H1 (cell line): Measurements from ENCODE around the gene UBR3. TPM values are rescaled to one million over a fixed set of nuclear protein-coding genes. Genes with fewer than 3 reads are reported as not detected.
"Not testable (repeated sequence)": the region's sequence is repeated elsewhere in the genome, so short reads cannot be mapped to it uniquely, and the experiment has no call there.

Source experiments
- CTCF ChIA-PET: fragments of 300-600 bp; sonication (Branson Sonifier 250); formaldehyde crosslinking; loops from one replicate; lab custom pipeline; 2021; ENCODE audit not compliant: partially characterized antibody; lab: Charles Lee
- POLR2A ChIA-PET: fragments of 300-600 bp; sonication (Branson Sonifier 250); formaldehyde crosslinking; loops from one replicate; lab custom pipeline; 2021; ENCODE audit warnings: inconsistent platforms; ENCODE audit not compliant: partially characterized antibody; lab: Charles Lee
- DNase-seq, 2 experiments: peaks; one replicate each; pipeline versions ENCODE4 v3.0.0 to v3.0.0-alpha.2; 2010 to 2022; ENCODE audit warnings: low spot score in 2 of 2, low read depth in 1 of 2, mixed read lengths in 1 of 2
- FAIRE-seq: peaks from 2 replicates; lab custom pipeline; 2011; peaks lifted over from hg19 to GRCh38; lab: Jason Lieb, UNC
- H2AFZ ChIP-seq: 2 replicates; pipeline ENCODE4 v1.8.1; 2012; ENCODE audit warnings: low read length, inconsistent platforms
- H2AK5ac ChIP-seq: 2 replicates; pipeline ENCODE4 v1.6.1; 2013; ENCODE audit warnings: low read depth, low read length
- H2BK120ac ChIP-seq: replicated peaks from 2 replicates; pipeline ENCODE3; 2013; ENCODE audit warnings: low read depth, low read length, inconsistent platforms
- H2BK12ac ChIP-seq: 2 replicates; pipeline ENCODE4 v1.6.1; 2013; ENCODE audit warnings: low read depth, low read length
- H2BK15ac ChIP-seq: 2 replicates; pipeline ENCODE4 v1.6.1; 2013; ENCODE audit warnings: low read length
- H2BK20ac ChIP-seq: 2 replicates; pipeline ENCODE4 v1.6.1; 2013; ENCODE audit warnings: low read length
- H2BK5ac ChIP-seq: 2 replicates; pipeline ENCODE4 v1.6.1; 2013; ENCODE audit warnings: low read depth, low read length
- H3K14ac ChIP-seq: 2 replicates; pipeline ENCODE4 v1.6.1; 2013; ENCODE audit warnings: inconsistent platforms; ENCODE audit not compliant: insufficient read length
- H3K18ac ChIP-seq: 2 replicates; pipeline ENCODE4 v1.6.1; 2013; ENCODE audit warnings: low read length; ENCODE audit errors: extremely low read depth
- H3K23ac ChIP-seq: 2 replicates; pipeline ENCODE4 v1.6.1; 2013; ENCODE audit warnings: inconsistent platforms; ENCODE audit not compliant: insufficient read length
- H3K23me2 ChIP-seq: 2 replicates; pipeline ENCODE4 v1.6.1; 2013; ENCODE audit warnings: low read depth, low read length
- H3K27ac ChIP-seq: 2 replicates; pipeline ENCODE4 v1.6.1; 2011; ENCODE audit warnings: low read depth, low read length, inconsistent platforms
- H3K27me3 ChIP-seq, 4 experiments: replicated peaks in 1 of 4; 1 replicate in 1 of 4; 2 replicates in 3 of 4; pipeline versions ENCODE4 v1.6.1 to v1.8.1; 2011 to 2013; ENCODE audit warnings: low read length in 3 of 4, mild to moderate bottlenecking in 3 of 4, inconsistent platforms in 2 of 4, mixed read lengths in 2 of 4, moderate library complexity in 1 of 4; ENCODE audit not compliant: control insufficient read depth in 3 of 4, insufficient read depth in 3 of 4; ENCODE audit errors: extremely low read depth in 1 of 4
- H3K36me3 ChIP-seq, 4 experiments: 2 replicates each; pipeline versions ENCODE4 v1.6.1 to v1.8.1; 2011 to 2013; ENCODE audit warnings: mild to moderate bottlenecking in 4 of 4, low read length in 3 of 4, moderate library complexity in 2 of 4, control low read depth in 1 of 4, inconsistent platforms in 1 of 4; ENCODE audit not compliant: insufficient read depth in 4 of 4, control insufficient read depth in 2 of 4
- H3K4ac ChIP-seq: replicated peaks from 2 replicates; pipeline ENCODE3; 2013; ENCODE audit warnings: low read length, low read depth, mixed read lengths, inconsistent platforms; ENCODE audit not compliant: insufficient read length
- H3K4me1 ChIP-seq, 4 experiments: replicated peaks in 1 of 4; 1 replicate in 1 of 4; 2 replicates in 3 of 4; pipeline versions ENCODE4 v1.6.1 to v1.8.1; 2011 to 2013; ENCODE audit warnings: low read length in 3 of 4, inconsistent platforms in 2 of 4, mixed read lengths in 1 of 4; ENCODE audit not compliant: insufficient read depth in 4 of 4, control insufficient read depth in 3 of 4
- H3K4me2 ChIP-seq, 2 experiments: 2 replicates each; pipeline versions ENCODE4 v1.6.1 to v1.8.1; 2011 to 2013; ENCODE audit warnings: low read depth in 2 of 2, low read length in 2 of 2, control low read depth in 1 of 2, inconsistent platforms in 1 of 2, mild to moderate bottlenecking in 1 of 2; ENCODE audit not compliant: insufficient read depth in 1 of 2
- H3K4me3 ChIP-seq, 4 experiments: fragments of 200-600, 300-600 bp in 1 of 4; sonication (generic), shearing (Covaris generic), sonication (Bioruptor Twin) in 1 of 4; 2 replicates each; pipeline versions ENCODE4 v1.5.1 to v1.8.1; 2011 to 2016; ENCODE audit warnings: low read length in 4 of 4, low read depth in 3 of 4, control low read depth in 2 of 4, inconsistent platforms in 2 of 4, mild to moderate bottlenecking in 2 of 4, mixed read lengths in 1 of 4, moderate library complexity in 1 of 4; ENCODE audit not compliant: insufficient read depth in 2 of 4; ENCODE audit errors: extremely low read depth in 1 of 4
- H3K56ac ChIP-seq: replicated peaks from 2 replicates; pipeline ENCODE3; 2013; ENCODE audit warnings: low read depth, mild to moderate bottlenecking, mixed read lengths, low read length, inconsistent platforms; ENCODE audit not compliant: insufficient read length
- H3K79me1 ChIP-seq: 2 replicates; pipeline ENCODE4 v1.6.1; 2013; ENCODE audit warnings: low read depth, low read length, control low read depth
- H3K79me2 ChIP-seq, 2 experiments: 2 replicates each; pipeline versions ENCODE4 v1.6.1 to v1.8.1; 2012 to 2013; ENCODE audit warnings: low read length in 2 of 2, mild to moderate bottlenecking in 2 of 2, inconsistent platforms in 1 of 2; ENCODE audit not compliant: insufficient read depth in 2 of 2, control insufficient read depth in 1 of 2
- H3K9ac ChIP-seq, 4 experiments: replicated peaks in 1 of 4; 1 replicate in 1 of 4; 2 replicates in 3 of 4; pipeline versions ENCODE4 v1.6.1 to v1.8.1; 2011 to 2013; ENCODE audit warnings: low read depth in 3 of 4, low read length in 3 of 4, control low read depth in 2 of 4, mild to moderate bottlenecking in 2 of 4, moderate library complexity in 2 of 4, inconsistent platforms in 1 of 4; ENCODE audit errors: extremely low read depth in 1 of 4
- H3K9me3 ChIP-seq, 2 experiments: 2 replicates each; pipeline versions ENCODE4 v1.6.1 to v1.8.1; 2012 to 2013; ENCODE audit warnings: mild to moderate bottlenecking in 2 of 2, moderate library complexity in 2 of 2, control low read depth in 1 of 2, inconsistent platforms in 1 of 2, low read depth in 1 of 2, low read length in 1 of 2, mixed read lengths in 1 of 2; ENCODE audit not compliant: insufficient read depth in 2 of 2
- H4K20me1 ChIP-seq, 2 experiments: replicated peaks in 1 of 2; 2 replicates each; pipeline versions ENCODE3 to v1.8.1; 2011 to 2013; ENCODE audit warnings: inconsistent platforms in 2 of 2, low read length in 2 of 2, mild to moderate bottlenecking in 1 of 2; ENCODE audit not compliant: insufficient read depth in 2 of 2, control insufficient read depth in 1 of 2
- H4K5ac ChIP-seq: 2 replicates; pipeline ENCODE4 v1.6.1; 2013; ENCODE audit warnings: low read length, low read depth, mixed read lengths, inconsistent platforms; ENCODE audit not compliant: insufficient read length
- H4K8ac ChIP-seq: 2 replicates; pipeline ENCODE4 v1.8.0; 2013; ENCODE audit warnings: mild to moderate bottlenecking, moderate library complexity, low read length, inconsistent platforms; ENCODE audit not compliant: insufficient read depth; ENCODE audit errors: extremely low read depth
- H4K91ac ChIP-seq: replicated peaks from 2 replicates; pipeline ENCODE3; 2013; ENCODE audit warnings: low read length, mixed read lengths, inconsistent platforms; ENCODE audit not compliant: insufficient read length
- ATF3 ChIP-seq: IDR thresholded peaks from 2 replicates; pipeline ENCODE4 v1.6.1; 2011; ENCODE audit warnings: low read depth, mild to moderate bottlenecking, low read length; ENCODE audit not compliant: insufficient read depth
- GTF2F1 ChIP-seq: IDR thresholded peaks from 2 replicates; pipeline ENCODE4 v1.6.1; 2012; ENCODE audit warnings: low read depth, low read length, improper control_type of control experiment, borderline replicate concordance
- POU5F1 ChIP-seq: IDR thresholded peaks from 2 replicates; pipeline ENCODE4 v1.6.1; 2011; ENCODE audit warnings: low read depth, mild to moderate bottlenecking, low read length, moderate library complexity
- SIN3A ChIP-seq, 2 experiments: IDR thresholded peaks in 1 of 2; conservative IDR thresholded peaks in 1 of 2; 2 replicates each; pipeline ENCODE4 v1.6.1; 2011 to 2012; ENCODE audit warnings: low read length in 2 of 2, improper control_type of control experiment in 1 of 2, low read depth in 1 of 2, mild to moderate bottlenecking in 1 of 2
- USF2 ChIP-seq: IDR thresholded peaks from 2 replicates; pipeline ENCODE4 v1.6.1; 2011; ENCODE audit warnings: low read length, improper control_type of control experiment
- WGBS, 2 experiments: shearing (Covaris generic) in 1 of 2; methylation state at CpG; one replicate each; pipeline versions ENCODE4 v1.1.6 to v1.1.7; 2013 to 2015; ENCODE audit warnings: low lambda C conversion rate in 2 of 2, mixed read lengths in 2 of 2, inconsistent platforms in 1 of 2, low coverage in 1 of 2, missing lambda C conversion rate in 1 of 2; ENCODE audit not compliant: insufficient replicate concordance in 2 of 2, insufficient coverage in 1 of 2, insufficient read length in 1 of 2; ENCODE audit errors: extremely low coverage in 1 of 2, missing lambda C conversion rate in 1 of 2; 5-methylcytosine and 5-hydroxymethylcytosine counted together
- polyA plus RNA-seq, 7 experiments: library from polyadenylated mRNA; depleted of rRNA in 3 of 7; stranded (reverse) in 5 of 7; unstranded in 2 of 7; fragments of >200 nt in 5 of 7; fragments of 200-250 nt in 2 of 7; gene quantifications; 1 replicate in 5 of 7; 2 replicates in 1 of 7; 4 replicates in 1 of 7; pipeline versions ENCODE4 v1.2.1 to v1.2.3, GENCODE V29; 2011 to 2013; ENCODE audit warnings: missing spikeins in 2 of 7, mixed read lengths in 2 of 7
- total RNA-seq: library from RNA; stranded (reverse); fragmentation: NEBNext Ultra II Directional; extraction: Animal tissue kit (Norgen Biotek cat#: 25700); gene quantifications from 2 replicates; pipeline ENCODE4 v1.2.1, GENCODE V29; 2021
- TF ChIP-seq, protein P1 (sequence below), 3 experiments: IDR thresholded peaks; 1 replicate in 2 of 3; 2 replicates in 1 of 3; pipeline versions ENCODE4 v1.5.1 to v1.6.1; 2011; ENCODE audit warnings: low read length in 3 of 3, mild to moderate bottlenecking in 3 of 3, inconsistent platforms in 2 of 3, low read depth in 1 of 3, moderate library complexity in 1 of 3; ENCODE audit not compliant: insufficient read depth in 1 of 3; ENCODE audit errors: control extremely low read depth in 1 of 3

The UBR3 gene
- total and polyA plus RNA-seq, 2 of the 8 experiments (the other 6 are each of a cell fraction or from before 2014, with no cell fraction given): 3.7 to 17.7 TPM

GRCh38 chr2:170123593-170123992 is 296.3 kb downstream of the UBR3 start (continued):
- no peak for TF ChIP-seq ATF3
- TF ChIP-seq SIN3A (conservative IDR thresholded peaks at IDR 0.05 in 1 of 2, IDR thresholded peaks at IDR 0.05 in 1 of 2; ENCODE audit: low read depth in 1 of 2, low read length in 2 of 2): no peak
- peak; percentile 44; the same call in 1 of the 2 replicates for TF ChIP-seq USF2
- no peak for TF ChIP-seq GTF2F1
- TF ChIP-seq POU5F1: no peak
- TF ChIP-seq, protein P1, sequence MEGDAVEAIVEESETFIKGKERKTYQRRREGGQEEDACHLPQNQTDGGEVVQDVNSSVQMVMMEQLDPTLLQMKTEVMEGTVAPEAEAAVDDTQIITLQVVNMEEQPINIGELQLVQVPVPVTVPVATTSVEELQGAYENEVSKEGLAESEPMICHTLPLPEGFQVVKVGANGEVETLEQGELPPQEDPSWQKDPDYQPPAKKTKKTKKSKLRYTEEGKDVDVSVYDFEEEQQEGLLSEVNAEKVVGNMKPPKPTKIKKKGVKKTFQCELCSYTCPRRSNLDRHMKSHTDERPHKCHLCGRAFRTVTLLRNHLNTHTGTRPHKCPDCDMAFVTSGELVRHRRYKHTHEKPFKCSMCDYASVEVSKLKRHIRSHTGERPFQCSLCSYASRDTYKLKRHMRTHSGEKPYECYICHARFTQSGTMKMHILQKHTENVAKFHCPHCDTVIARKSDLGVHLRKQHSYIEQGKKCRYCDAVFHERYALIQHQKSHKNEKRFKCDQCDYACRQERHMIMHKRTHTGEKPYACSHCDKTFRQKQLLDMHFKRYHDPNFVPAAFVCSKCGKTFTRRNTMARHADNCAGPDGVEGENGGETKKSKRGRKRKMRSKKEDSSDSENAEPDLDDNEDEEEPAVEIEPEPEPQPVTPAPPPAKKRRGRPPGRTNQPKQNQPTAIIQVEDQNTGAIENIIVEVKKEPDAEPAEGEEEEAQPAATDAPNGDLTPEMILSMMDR (IDR thresholded peaks at IDR 0.05; ENCODE audit: control extremely low read depth in 1 of 3, insufficient read depth in 1 of 3, low read depth in 1 of 3, low read length in 3 of 3): peak in 2 of 3 experiments; percentile 12 to 44; a peak in 2 of 4 replicates

DNA sequence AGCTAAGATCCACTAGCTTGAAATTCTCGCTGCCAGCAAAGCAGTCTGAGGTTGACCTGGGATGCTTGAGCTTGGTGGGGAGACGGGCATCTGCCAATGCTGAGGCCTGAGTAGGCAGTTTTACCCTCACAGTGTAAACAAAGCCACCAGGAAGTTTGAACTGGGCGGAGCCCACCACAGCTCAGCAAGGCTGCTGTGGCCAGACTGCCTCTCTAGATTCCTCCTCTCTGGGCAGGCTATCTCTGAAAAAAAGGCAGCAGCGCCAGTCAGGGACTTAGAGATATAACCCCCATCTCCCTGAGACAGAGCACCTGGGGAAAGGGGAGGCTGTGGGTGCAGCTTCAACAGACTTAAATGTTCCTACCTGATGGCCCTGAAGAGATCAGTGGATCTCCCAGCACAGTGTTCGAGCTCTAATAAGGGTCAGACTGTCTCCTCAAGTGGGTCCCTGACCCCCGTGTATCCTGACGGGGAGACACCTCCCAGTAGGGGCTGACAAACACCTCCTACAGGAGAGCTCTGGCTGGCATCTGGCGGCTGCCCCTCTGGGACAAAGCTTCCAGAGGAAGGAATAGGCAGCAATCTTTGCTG is 299.0 kb downstream of the UBR3 start:
- H4K91ac ChIP-seq, H3K9ac ChIP-seq, H4K8ac ChIP-seq, DNase-seq, H2AK5ac ChIP-seq, H3K18ac ChIP-seq, H2BK15ac ChIP-seq, H3K4me3 ChIP-seq, H3K4me1 ChIP-seq, H3K23ac ChIP-seq, CTCF ChIA-PET, H3K27me3 ChIP-seq, H4K5ac ChIP-seq, H3K4ac ChIP-seq, H3K79me2 ChIP-seq, POLR2A ChIA-PET, H2BK5ac ChIP-seq, H3K27ac ChIP-seq, H3K79me1 ChIP-seq, H2BK20ac ChIP-seq, H2AFZ ChIP-seq, H3K14ac ChIP-seq, H2BK120ac ChIP-seq, H3K23me2 ChIP-seq, H3K9me3 ChIP-seq, H3K36me3 ChIP-seq, H3K56ac ChIP-seq, H4K20me1 ChIP-seq, H3K4me2 ChIP-seq, H2BK12ac ChIP-seq, FAIRE-seq: not testable (repeated sequence)
- WGBS, 2 experiments: 88% methylated on average over 8 of the region's 8 CpGs; no CpG with 5 or more reads in 1 of the 2 experiments
